ENCODE results near the gene RECK.

- TF ChIP-seq POLR2A (IDR thresholded peaks at IDR 0.05): no peak
- no peak for TF ChIP-seq CTCF (IDR thresholded peaks at IDR 0.05)
- no peak for TF ChIP-seq EP300 (IDR thresholded peaks at IDR 0.05)
Measured at GRCh38 chr9:36169708-36170107, 133.0 kb downstream of the RECK start.

All from tibial nerve (tissue), 4 donors.